HG02981 (cell line): Measurements from ENCODE around the gene IL3RA.
A peak's percentile ranks its signal among the peaks of the same experiment; 100 is the strongest.
"Not testable (repeated sequence)": the region's sequence is repeated elsewhere in the genome, so short reads cannot be mapped to it uniquely, and the experiment has no call there.

Experiments used
- ATAC-seq: cut with Tn5 transposase; IDR thresholded peaks from one replicate; pipeline ENCODE4 v1.9.1; 2021; ENCODE audit warnings: mild to moderate bottlenecking, moderate library complexity; ENCODE audit not compliant: unreplicated experiment

The IL3RA gene

GRCh38 chrX:1327651-1328304 lies 8.8 kb upstream of the IL3RA start:
- ATAC-seq: no peak

GRCh38 chrX:1330605-1331004 lies 6.0 kb upstream of the IL3RA start:
- ATAC-seq: no peak

- not testable (repeated sequence) for ATAC-seq
These were observed 4.2 kb upstream of the IL3RA start for GRCh38 chrX:1332433-1332832.

GRCh38 chrX:1334854-1335253 lies 1.7 kb upstream of the IL3RA start:
- ATAC-seq: no peak

GRCh38 chrX:1336948-1337779 lies 579 bp downstream of the IL3RA start:
- peak; percentile 30 for ATAC-seq

- ATAC-seq: no peak
These were observed 5.1 kb downstream of the IL3RA start for GRCh38 chrX:1341545-1342184.

- not testable (repeated sequence) for ATAC-seq
These were observed 13.0 kb downstream of the IL3RA start for GRCh38 chrX:1349606-1350005.

- no peak for ATAC-seq
These were observed 15.6 kb downstream of the IL3RA start for GRCh38 chrX:1351981-1352714.

- ATAC-seq: no peak
These were observed 17.7 kb downstream of the IL3RA start for GRCh38 chrX:1354036-1355019.

- ATAC-seq: no peak
These were observed 18.8 kb downstream of the IL3RA start for GRCh38 chrX:1355131-1356046.

- ATAC-seq: no peak
These were observed 21.4 kb downstream of the IL3RA start for GRCh38 chrX:1357993-1358392.

- ATAC-seq: no peak
These were observed 22.4 kb downstream of the IL3RA start for GRCh38 chrX:1358793-1359476.

- ATAC-seq: no peak
These were observed 22.9 kb downstream of the IL3RA start for GRCh38 chrX:1359477-1359873.

- no peak for ATAC-seq
These were observed 23.6 kb downstream of the IL3RA start for GRCh38 chrX:1360171-1360570.

GRCh38 chrX:1361275-1361674 lies 24.7 kb downstream of the IL3RA start:
- ATAC-seq: no peak

GRCh38 chrX:1361910-1362309 lies 25.3 kb downstream of the IL3RA start:
- no peak for ATAC-seq

- ATAC-seq: not testable (repeated sequence)
These were observed 29.8 kb downstream of the IL3RA start for GRCh38 chrX:1366363-1366762.

- no peak for ATAC-seq
These were observed 31.8 kb downstream of the IL3RA start for GRCh38 chrX:1368385-1368698.
